Activated T-cell treated with anti-CD3 and anti-CD28 coated beads, Interleukin-2, amount 50 U/mL, for 4 hours (primary cell): ENCODE measurements around the gene VCP. TPM values are rescaled to one million over a fixed set of nuclear protein-coding genes. Genes with fewer than 3 reads are reported as not detected.
"Not testable (repeated sequence)": the region's sequence is repeated elsewhere in the genome, so short reads cannot be mapped to it uniquely, and the experiment has no call there.

Source experiments
- ATAC-seq, 2 donors: fragments of 200-7000 bp; cut with Tn5 transposase; one replicate each; pipeline ENCODE4 v1.10.0; 2021
- DNase-seq: peaks from one replicate; pipeline ENCODE4 v3.0.0-alpha.2; 2020
- H3K27me3 Mint-ChIP-seq: one replicate; pipeline ENCODE4 v1.8.0; 2021; ENCODE audit warnings: low read depth, mixed read lengths
- H3K36me3 Mint-ChIP-seq: one replicate; pipeline ENCODE4 v1.8.0; 2022; ENCODE audit warnings: mixed read lengths; ENCODE audit not compliant: insufficient read depth
- H3K4me1 Mint-ChIP-seq: one replicate; pipeline ENCODE4 v1.8.0; 2021; ENCODE audit warnings: low read depth, mixed read lengths
- H3K4me3 Mint-ChIP-seq: one replicate; pipeline ENCODE4 v1.8.0; 2021; ENCODE audit warnings: mild to moderate bottlenecking, moderate library complexity, mixed read lengths
- H3K9me3 Mint-ChIP-seq: one replicate; pipeline ENCODE4 v1.8.0; 2021; ENCODE audit warnings: mixed read lengths
- total RNA-seq, 3 donors: library from RNA; stranded (reverse); gene quantifications; one replicate each; pipeline ENCODE4 v1.2.1, GENCODE V29; 2021

The VCP gene
- total RNA-seq, 3 donors from 2014 or later: 455 to 543 (median 484) TPM

- Mint-ChIP-seq H3K9me3 (no peaks in the 10 kb centered on the region), H3K36me3 (peaks cover 10% of the 10 kb centered on the region), H3K4me1 (peaks cover 10% of the 10 kb centered on the region), H3K4me3 (no peak overlapping the region), H3K27me3 (no peaks in the 10 kb centered on the region)
- ATAC-seq (no peak), DNase-seq (no peak)
Measured at GRCh38 chr9:35029241-35029640, 43.2 kb downstream of the VCP start.

GRCh38 chr9:35028341-35028740, 44.1 kb downstream of the VCP start:
- Mint-ChIP-seq H3K36me3 (peaks cover 16% of the 10 kb centered on the region), H3K27me3 (no peaks in the 10 kb centered on the region), H3K9me3 (no peaks in the 10 kb centered on the region), H3K4me1 (peaks cover 14% of the 10 kb centered on the region), H3K4me3 (no peak overlapping the region)
- DNase-seq (no peak), ATAC-seq (no peak)

- no peaks in the 10 kb centered on the region for H3K27me3 Mint-ChIP-seq
Measured at GRCh38 chr9:35027860-35028259, 44.6 kb downstream of the VCP start.

GRCh38 chr9:35027374-35027773, 45.1 kb downstream of the VCP start:
- no peak for DNase-seq
- no peak for ATAC-seq
- Mint-ChIP-seq H3K4me3 (no peak overlapping the region), H3K4me1 (peaks cover 15% of the 10 kb centered on the region), H3K36me3 (peaks cover 20% of the 10 kb centered on the region), H3K9me3 (no peaks in the 10 kb centered on the region), H3K27me3 (no peaks in the 10 kb centered on the region)

More at GRCh38 chr9:35027860-35028259, 44.6 kb downstream of the VCP start:
- no peak overlapping the region for H3K4me3 Mint-ChIP-seq
- peaks cover 15% of the 10 kb centered on the region for H3K4me1 Mint-ChIP-seq
- ATAC-seq (no peak), DNase-seq (no peak)
- peaks cover 16% of the 10 kb centered on the region for H3K36me3 Mint-ChIP-seq
- no peaks in the 10 kb centered on the region for H3K9me3 Mint-ChIP-seq

- no peak for ATAC-seq
- Mint-ChIP-seq H3K4me1 (peaks cover 15% of the 10 kb centered on the region), H3K36me3 (peaks cover 21% of the 10 kb centered on the region), H3K9me3 (no peaks in the 10 kb centered on the region), H3K27me3 (no peaks in the 10 kb centered on the region), H3K4me3 (no peak overlapping the region)
- no peak for DNase-seq
Measured at GRCh38 chr9:35026671-35027070, 45.8 kb downstream of the VCP start.

- peaks cover 26% of the 10 kb centered on the region for H3K36me3 Mint-ChIP-seq
- not testable (repeated sequence) for H3K9me3 Mint-ChIP-seq, ATAC-seq, H3K27me3 Mint-ChIP-seq, H3K4me3 Mint-ChIP-seq, DNase-seq
- peaks cover 14% of the 10 kb centered on the region for H3K4me1 Mint-ChIP-seq
Measured at GRCh38 chr9:35023443-35023842, 49.0 kb downstream of the VCP start.

GRCh38 chr9:35014517-35014916, 57.9 kb downstream of the VCP start:
- Mint-ChIP-seq H3K36me3 (peaks cover 33% of the 10 kb centered on the region), H3K4me3 (no peak overlapping the region), H3K4me1 (peaks cover 4% of the 10 kb centered on the region), H3K9me3 (peaks cover 14% of the 10 kb centered on the region), H3K27me3 (no peaks in the 10 kb centered on the region)
- no peak for DNase-seq
- no peak for ATAC-seq

- H3K4me1 Mint-ChIP-seq: peaks cover 4% of the 10 kb centered on the region
- peaks cover 14% of the 10 kb centered on the region for H3K9me3 Mint-ChIP-seq
- ATAC-seq: no peak
- no peak for DNase-seq
- H3K4me3 Mint-ChIP-seq: no peak overlapping the region
- peaks cover 41% of the 10 kb centered on the region for H3K36me3 Mint-ChIP-seq
- H3K27me3 Mint-ChIP-seq: no peaks in the 10 kb centered on the region
Measured at GRCh38 chr9:35010351-35010958, 62.0 kb downstream of the VCP start.

Other genes starting within 250 kb of the VCP start
- under 1 TPM in 2 of 3 donors, not detected in 1; 0.08 to 0.55 TPM for gene PHF24, start 114.3 kb downstream of the VCP start, total RNA-seq
- gene DNAJB5, start 82.9 kb downstream of the VCP start, total RNA-seq: 1 to 10 TPM; 2.4 to 2.9 (median 2.7) TPM
- gene FANCG, start 7.3 kb upstream of the VCP start, total RNA-seq: 10 to 100 TPM; 40.0 to 62.6 (median 54.4) TPM
- gene PIGO, start 24.0 kb upstream of the VCP start, total RNA-seq: 10 to 100 TPM; 29.0 to 29.7 (median 29.1) TPM
- 100 to 1,000 TPM; 270 to 325 (median 289) TPM for gene STOML2, start 30.5 kb upstream of the VCP start, total RNA-seq
- gene ATOSB, start 43.2 kb upstream of the VCP start, total RNA-seq: 1 to 10 TPM; 1.8 to 2.8 (median 1.8) TPM
- 1 to 10 TPM; 1.6 to 2.8 (median 2.0) TPM for gene UNC13B, start 89.4 kb upstream of the VCP start, total RNA-seq